ENCODE results near the gene RRM2.

DNA sequence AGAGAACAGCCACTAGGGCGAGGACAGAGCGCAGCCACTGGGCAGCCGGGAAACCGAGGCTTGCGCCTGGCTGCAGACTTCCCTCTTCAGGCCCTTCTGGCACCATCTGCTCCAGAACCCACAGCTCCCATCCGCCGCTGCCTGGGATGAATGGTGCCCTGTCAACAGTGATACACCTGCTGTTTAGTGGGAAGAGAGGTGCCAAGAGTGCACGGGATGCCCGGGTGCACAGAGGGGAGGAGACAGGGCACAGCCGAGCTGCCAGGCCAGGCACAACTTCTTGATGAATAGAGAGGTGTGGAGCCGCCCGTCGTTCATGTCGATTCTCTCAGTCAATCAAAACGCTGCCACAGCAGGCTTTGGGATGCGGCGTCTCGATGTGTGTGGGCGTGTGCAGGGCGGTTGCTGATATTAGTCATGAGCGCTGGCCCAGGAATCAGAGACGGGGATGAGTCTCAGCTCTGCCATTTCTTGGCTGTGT, 39.5 kb downstream of the RRM2 start:
- TF ChIP-seq, protein P1, sequence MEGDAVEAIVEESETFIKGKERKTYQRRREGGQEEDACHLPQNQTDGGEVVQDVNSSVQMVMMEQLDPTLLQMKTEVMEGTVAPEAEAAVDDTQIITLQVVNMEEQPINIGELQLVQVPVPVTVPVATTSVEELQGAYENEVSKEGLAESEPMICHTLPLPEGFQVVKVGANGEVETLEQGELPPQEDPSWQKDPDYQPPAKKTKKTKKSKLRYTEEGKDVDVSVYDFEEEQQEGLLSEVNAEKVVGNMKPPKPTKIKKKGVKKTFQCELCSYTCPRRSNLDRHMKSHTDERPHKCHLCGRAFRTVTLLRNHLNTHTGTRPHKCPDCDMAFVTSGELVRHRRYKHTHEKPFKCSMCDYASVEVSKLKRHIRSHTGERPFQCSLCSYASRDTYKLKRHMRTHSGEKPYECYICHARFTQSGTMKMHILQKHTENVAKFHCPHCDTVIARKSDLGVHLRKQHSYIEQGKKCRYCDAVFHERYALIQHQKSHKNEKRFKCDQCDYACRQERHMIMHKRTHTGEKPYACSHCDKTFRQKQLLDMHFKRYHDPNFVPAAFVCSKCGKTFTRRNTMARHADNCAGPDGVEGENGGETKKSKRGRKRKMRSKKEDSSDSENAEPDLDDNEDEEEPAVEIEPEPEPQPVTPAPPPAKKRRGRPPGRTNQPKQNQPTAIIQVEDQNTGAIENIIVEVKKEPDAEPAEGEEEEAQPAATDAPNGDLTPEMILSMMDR (IDR thresholded peaks at IDR 0.05; ENCODE audit: low read length) = no peak
- no peak for TF ChIP-seq EZH2 (optimal IDR thresholded peaks at IDR 0.05; ENCODE audit: low read depth, low read length)
- TF ChIP-seq EZH2phosphoT487 (IDR thresholded peaks at IDR 0.05; ENCODE audit: low read length) = no peak

Measured in MM.1S (cell line).